A673 (cell line): ENCODE results near the gene OSTF1. TPM values are rescaled to one million over a fixed set of nuclear protein-coding genes. Genes with fewer than 3 reads are reported as not detected.

ENCODE experiments used
- BruUV-seq: library from RNA; stranded (reverse); fragments of 400-500 nt; replicated peaks from 2 replicates; lab custom pipeline; 2021; lab: Mats Ljungman, UMichigan
- CTCF ChIA-PET: fragments of 300-600 bp; sonication (Branson Sonifier 250); formaldehyde crosslinking; loops from one replicate; lab custom pipeline; 2022; ENCODE audit warnings: antibody characterized with exemption; lab: Charles Lee
- POLR2A ChIA-PET: fragments of 300-600 bp; sonication (Branson Sonifier 250); formaldehyde crosslinking; loops from one replicate; lab custom pipeline; 2022; ENCODE audit warnings: antibody characterized with exemption; ENCODE audit not compliant: low non-redundant PET; lab: Charles Lee
- DNase-seq: peaks from one replicate; pipeline ENCODE4 v3.0.0-alpha.2; 2015; ENCODE audit warnings: low spot score
- H3K27ac ChIP-seq: fragments of 200-600 bp; sonication (generic); 2 replicates; pipeline ENCODE4 v1.5.1; 2016; ENCODE audit warnings: mixed run types, low read depth, mild to moderate bottlenecking, mixed read lengths, antibody characterized with exemption, low read length; ENCODE audit not compliant: poor library complexity, severe bottlenecking
- H3K27me3 ChIP-seq: fragments of 200-600 bp; sonication (generic); replicated peaks from 2 replicates; pipeline ENCODE4 v1.6.1; 2017; ENCODE audit warnings: mixed run types, low read depth, mild to moderate bottlenecking, mixed read lengths, antibody characterized with exemption, low read length; ENCODE audit not compliant: insufficient read depth, poor library complexity
- H3K36me3 ChIP-seq: fragments of 200-600 bp; sonication (generic); 2 replicates; pipeline ENCODE4 v1.6.1; 2016; ENCODE audit warnings: mixed run types, mild to moderate bottlenecking, mixed read lengths, antibody characterized with exemption, low read length; ENCODE audit not compliant: insufficient read depth, poor library complexity, severe bottlenecking
- H3K4me1 ChIP-seq: fragments of 200-600 bp; sonication (generic); 2 replicates; pipeline ENCODE4 v1.6.1; 2017; ENCODE audit warnings: mixed run types, mild to moderate bottlenecking, mixed read lengths, antibody characterized with exemption, low read length; ENCODE audit not compliant: insufficient read depth, poor library complexity, severe bottlenecking
- H3K4me3 ChIP-seq: fragments of 200-600 bp; sonication (generic); 2 replicates; pipeline ENCODE4 v1.5.1; 2016; ENCODE audit warnings: low read depth, mixed run types, mild to moderate bottlenecking, mixed read lengths, low read length; ENCODE audit not compliant: poor library complexity, severe bottlenecking
- H3K9me3 ChIP-seq: fragments of 200-600 bp; sonication (generic); 2 replicates; pipeline ENCODE4 v1.6.1; 2016; ENCODE audit warnings: mixed run types, low read depth, mild to moderate bottlenecking, mixed read lengths, antibody characterized with exemption, low read length; ENCODE audit not compliant: poor library complexity, severe bottlenecking
- EZH2 ChIP-seq: fragments of 200-600 bp; sonication (generic); IDR thresholded peaks from 2 replicates; pipeline ENCODE4 v1.6.1; 2017; ENCODE audit warnings: borderline replicate concordance, low read depth, mild to moderate bottlenecking, mixed read lengths, antibody characterized with exemption, low read length; ENCODE audit not compliant: poor library complexity, severe bottlenecking
- intact Hi-C: fragments of 100-400 bp; cut with micrococcal nuclease; formaldehyde crosslinking; loops from one replicate; pipeline ENCODE4 v1.10.0; 2022; ENCODE audit not compliant: unreplicated experiment
- total RNA-seq: library from RNA; stranded (reverse); gene quantifications from 2 replicates; pipeline ENCODE4 v1.2.3, GENCODE V29; 2021
- TF ChIP-seq, protein P1 (sequence below): fragments of 300-800, 200-600 bp; sonication (generic); conservative IDR thresholded peaks from 2 replicates; pipeline ENCODE4 v1.5.1; 2017; ENCODE audit warnings: low read depth, mild to moderate bottlenecking, antibody characterized with exemption, low read length, moderate library complexity, mixed read lengths

The OSTF1 gene
- total RNA-seq, 1 experiment from 2014 or later: 2.3 TPM

DNA sequence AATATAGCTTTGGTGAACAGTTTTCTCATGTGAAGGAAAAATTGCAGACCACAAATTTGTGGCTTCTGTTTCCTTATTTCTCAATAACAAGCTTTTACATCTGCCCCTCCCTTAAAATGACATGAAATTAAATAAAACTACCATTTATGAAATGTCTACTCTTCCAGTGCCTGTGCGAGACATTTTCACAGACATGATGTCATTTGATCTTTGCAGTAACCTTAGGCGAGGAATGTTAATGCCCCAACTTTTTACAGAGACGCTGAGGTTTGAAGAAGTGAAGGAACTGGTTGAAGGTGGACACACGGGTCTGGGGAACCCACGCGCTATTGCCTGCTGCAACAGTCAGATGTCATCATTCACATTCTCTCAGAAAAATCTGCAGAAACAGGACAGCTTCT, 61.5 kb downstream of the OSTF1 start:
- ChIA-PET CTCF (no interaction called here), POLR2A (no interaction called here)
- DNase-seq: no peak
- H3K27me3 ChIP-seq: no peaks in the 10 kb centered on the region
- H3K4me1 ChIP-seq: no peaks in the 10 kb centered on the region
- H3K4me3 ChIP-seq: no peak overlapping the region
- TF ChIP-seq, protein P1, sequence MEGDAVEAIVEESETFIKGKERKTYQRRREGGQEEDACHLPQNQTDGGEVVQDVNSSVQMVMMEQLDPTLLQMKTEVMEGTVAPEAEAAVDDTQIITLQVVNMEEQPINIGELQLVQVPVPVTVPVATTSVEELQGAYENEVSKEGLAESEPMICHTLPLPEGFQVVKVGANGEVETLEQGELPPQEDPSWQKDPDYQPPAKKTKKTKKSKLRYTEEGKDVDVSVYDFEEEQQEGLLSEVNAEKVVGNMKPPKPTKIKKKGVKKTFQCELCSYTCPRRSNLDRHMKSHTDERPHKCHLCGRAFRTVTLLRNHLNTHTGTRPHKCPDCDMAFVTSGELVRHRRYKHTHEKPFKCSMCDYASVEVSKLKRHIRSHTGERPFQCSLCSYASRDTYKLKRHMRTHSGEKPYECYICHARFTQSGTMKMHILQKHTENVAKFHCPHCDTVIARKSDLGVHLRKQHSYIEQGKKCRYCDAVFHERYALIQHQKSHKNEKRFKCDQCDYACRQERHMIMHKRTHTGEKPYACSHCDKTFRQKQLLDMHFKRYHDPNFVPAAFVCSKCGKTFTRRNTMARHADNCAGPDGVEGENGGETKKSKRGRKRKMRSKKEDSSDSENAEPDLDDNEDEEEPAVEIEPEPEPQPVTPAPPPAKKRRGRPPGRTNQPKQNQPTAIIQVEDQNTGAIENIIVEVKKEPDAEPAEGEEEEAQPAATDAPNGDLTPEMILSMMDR: no peak
- TF ChIP-seq EZH2: no peak
- intact Hi-C loops: no loop called here
- H3K36me3 ChIP-seq: no peaks in the 10 kb centered on the region
- no peak overlapping the region for H3K27ac ChIP-seq
- H3K9me3 ChIP-seq: no peaks in the 10 kb centered on the region
- no TSS peak for BruUV-seq

DNA sequence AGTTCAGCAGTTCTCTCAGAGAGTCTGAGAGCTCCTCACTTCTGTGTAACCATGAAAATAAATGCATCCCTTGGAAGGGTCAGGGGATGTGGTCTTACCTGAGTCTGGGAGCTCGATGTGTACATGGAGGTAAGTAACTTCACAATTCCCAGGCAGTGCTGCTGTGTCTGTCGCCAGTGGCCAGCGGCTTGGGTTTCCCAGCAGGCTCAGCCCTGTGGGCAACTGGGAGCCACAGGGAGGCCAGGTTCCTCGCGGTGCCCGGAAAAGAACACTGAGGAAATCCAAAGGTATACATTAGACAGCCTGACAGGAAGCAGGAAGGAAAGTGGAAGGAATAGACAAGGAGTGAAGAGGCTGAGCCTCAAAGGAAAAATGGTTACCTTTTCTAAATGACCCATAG, 62.2 kb downstream of the OSTF1 start:
- intact Hi-C loops: no loop called here
- Histone ChIP-seq H3K4me1 (no peaks in the 10 kb centered on the region), H3K27ac (no peak overlapping the region), H3K36me3 (no peaks in the 10 kb centered on the region), H3K4me3 (no peak overlapping the region), H3K27me3 (no peaks in the 10 kb centered on the region), H3K9me3 (no peaks in the 10 kb centered on the region)
- BruUV-seq: no TSS peak
- POLR2A ChIA-PET: no interaction called here
- no peak for DNase-seq
- CTCF ChIA-PET: no interaction called here
- TF ChIP-seq, protein P1: no peak
- TF ChIP-seq EZH2: no peak

DNA sequence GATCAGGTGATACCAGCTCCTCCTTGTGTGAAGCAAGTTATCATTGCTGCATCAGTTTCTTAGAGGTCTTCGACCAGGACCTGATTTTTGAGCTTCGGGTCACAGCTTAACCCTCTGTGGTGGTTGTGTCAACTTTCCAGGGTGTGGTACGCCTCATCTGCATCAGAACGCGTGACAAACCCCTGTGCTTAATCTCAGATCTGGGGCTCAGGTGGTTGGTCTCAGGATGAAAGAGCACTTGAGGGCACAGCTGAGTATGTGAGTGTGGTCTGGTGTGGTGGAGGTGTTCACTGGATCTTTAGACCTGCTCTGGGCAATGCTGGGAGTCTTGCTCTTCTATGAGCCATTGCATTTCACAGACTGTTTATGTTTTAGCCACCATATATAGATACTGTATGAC, 64.1 kb downstream of the OSTF1 start:
- BruUV-seq: no TSS peak
- H3K36me3 ChIP-seq: no peaks in the 10 kb centered on the region
- H3K27ac ChIP-seq: no peak overlapping the region
- no peak for DNase-seq
- TF ChIP-seq EZH2: no peak
- TF ChIP-seq, protein P1: no peak
- no peaks in the 10 kb centered on the region for H3K9me3 ChIP-seq
- ChIA-PET POLR2A (no interaction called here), CTCF (no interaction called here)
- intact Hi-C loops: no loop called here
- no peaks in the 10 kb centered on the region for H3K4me1 ChIP-seq
- H3K27me3 ChIP-seq: no peaks in the 10 kb centered on the region
- no peak overlapping the region for H3K4me3 ChIP-seq
